ENCODE measurements around the gene GNG10.
"Not testable (repeated sequence)": the region's sequence is repeated elsewhere in the genome, so short reads cannot be mapped to it uniquely, and the experiment has no call there.

GNG10 gene

GRCh38 chr9:111661150-111661801 lies at the start of gene GNG10:
Gene GNG10, plus strand, starts transcription at chr9:111661605. Its CDS starts 30 bp downstream, at chr9:111661635.
- DNase-seq = peak; percentile 49

- no peak for DNase-seq
Measured at GRCh38 chr9:111613436-111614040, 47.9 kb upstream of the GNG10 start.

- no peak for DNase-seq
Measured at GRCh38 chr9:111615928-111616327, 45.5 kb upstream of the GNG10 start.

- not testable (repeated sequence) for DNase-seq
Measured at GRCh38 chr9:111617349-111617748, 44.1 kb upstream of the GNG10 start.

- DNase-seq = no peak
Measured at GRCh38 chr9:111621895-111622480, 39.4 kb upstream of the GNG10 start.

- DNase-seq = no peak
Measured at GRCh38 chr9:111622626-111623025, 38.8 kb upstream of the GNG10 start.

- no peak for DNase-seq
Measured at GRCh38 chr9:111627260-111627963, 34.0 kb upstream of the GNG10 start.

- no peak for DNase-seq
Measured at GRCh38 chr9:111628411-111628810, 33.0 kb upstream of the GNG10 start.

- DNase-seq = no peak
Measured at GRCh38 chr9:111630182-111630963, 31.0 kb upstream of the GNG10 start.

- DNase-seq = no peak
Measured at GRCh38 chr9:111630964-111631213, 30.5 kb upstream of the GNG10 start.

- peak; percentile 94 for DNase-seq
Measured at GRCh38 chr9:111631214-111631971, 30.0 kb upstream of the GNG10 start, which contains the start of gene DNAJC25. Gene DNAJC25, plus strand, starts transcription at chr9:111631334. Its CDS starts 74 bp downstream, at chr9:111631408.

- no peak for DNase-seq
Measured at GRCh38 chr9:111632060-111632459, 29.3 kb upstream of the GNG10 start.

GRCh38 chr9:111632695-111633388 lies 28.6 kb upstream of the GNG10 start:
- no peak for DNase-seq

- no peak for DNase-seq
Measured at GRCh38 chr9:111633389-111633736, 28.0 kb upstream of the GNG10 start.

- no peak for DNase-seq
Measured at GRCh38 chr9:111634860-111635259, 26.5 kb upstream of the GNG10 start.

- DNase-seq = no peak
Measured at GRCh38 chr9:111637421-111637950, 23.9 kb upstream of the GNG10 start.

- DNase-seq = no peak
Measured at GRCh38 chr9:111644195-111644772, 17.1 kb upstream of the GNG10 start.

- DNase-seq = no peak
Measured at GRCh38 chr9:111645806-111646205, 15.6 kb upstream of the GNG10 start.

GRCh38 chr9:111646417-111646816 lies 15.0 kb upstream of the GNG10 start:
- no peak for DNase-seq

GRCh38 chr9:111648066-111648465 lies 13.3 kb upstream of the GNG10 start:
- no peak for DNase-seq

GRCh38 chr9:111649016-111649415 lies 12.4 kb upstream of the GNG10 start:
- DNase-seq = no peak

All from NCI-H510A (cell line).